HepG2 (cell line): ENCODE data around the gene CPS1. TPM values are rescaled to one million over a fixed set of nuclear protein-coding genes. Genes with fewer than 3 reads are reported as not detected.

Experiments used
- ARID5B ChIP-seq: IDR thresholded peaks from 2 replicates; pipeline ENCODE4 v1.4.0; 2020; ENCODE audit warnings: mild to moderate bottlenecking, missing genetic modification reagents
- EP300 ChIP-seq, 3 experiments: sonication (generic) in 1 of 3; formaldehyde crosslinking in 1 of 3; IDR thresholded peaks; 2 replicates each; pipeline versions ENCODE4 v1.5.1 to v1.6.1; 2011 to 2020; ENCODE audit warnings: low read depth in 2 of 3, low read length in 2 of 3, borderline replicate concordance in 1 of 3, improper control_type of control experiment in 1 of 3, mild to moderate bottlenecking in 1 of 3, missing genetic modification reagents in 1 of 3, moderate library complexity in 1 of 3
- FOXA3 ChIP-seq: IDR thresholded peaks from 2 replicates; pipeline ENCODE4 v1.6.1; 2016; ENCODE audit warnings: missing genetic modification reagents, missing compliant biosample characterization
- FOXK2 ChIP-seq: fragments of 450-650 bp; IDR thresholded peaks from 2 replicates; pipeline ENCODE4 v1.6.1; 2016
- FOXP4 ChIP-seq: sonication (generic); formaldehyde crosslinking; IDR thresholded peaks from 2 replicates; pipeline ENCODE4 v1.4.0; 2020; ENCODE audit warnings: missing genetic modification reagents
- NR2F6 ChIP-seq, 2 experiments: IDR thresholded peaks; 2 replicates each; pipeline ENCODE4 v1.6.1; 2016; ENCODE audit warnings: antibody characterized with exemption in 1 of 2, mild to moderate bottlenecking in 1 of 2
- PHF5A ChIP-seq: IDR thresholded peaks from one replicate; pipeline ENCODE4 v1.6.1; 2018; ENCODE audit warnings: low read depth, missing genetic modification reagents; ENCODE audit not compliant: unreplicated experiment
- PHF8 ChIP-seq: sonication (generic); formaldehyde crosslinking; IDR thresholded peaks from 2 replicates; pipeline ENCODE4 v1.5.0; 2020; ENCODE audit warnings: missing genetic modification reagents
- POGZ ChIP-seq: sonication (generic); formaldehyde crosslinking; IDR thresholded peaks from 2 replicates; pipeline ENCODE4 v1.4.0; 2020; ENCODE audit warnings: mild to moderate bottlenecking, missing genetic modification reagents
- RFX5 ChIP-seq: IDR thresholded peaks from 2 replicates; pipeline ENCODE4 v1.6.1; 2011; ENCODE audit warnings: low read depth, low read length, improper control_type of control experiment
- RFXAP ChIP-seq: sonication (generic); formaldehyde crosslinking; IDR thresholded peaks from 2 replicates; pipeline ENCODE4 v1.4.0; 2020; ENCODE audit warnings: missing genetic modification reagents, borderline replicate concordance
- RXRA ChIP-seq: sonication (generic); formaldehyde crosslinking; IDR thresholded peaks from 2 replicates; pipeline ENCODE4 v1.5.1; 2020; ENCODE audit warnings: missing genetic modification reagents
- SAP130 ChIP-seq: IDR thresholded peaks from 2 replicates; pipeline ENCODE4 v1.6.1; 2016; ENCODE audit warnings: low read depth
- SOX13 ChIP-seq, 3 experiments: fragments of 450-650 bp in 1 of 3; sonication (generic) in 1 of 3; formaldehyde crosslinking in 1 of 3; IDR thresholded peaks in 2 of 3; conservative IDR thresholded peaks in 1 of 3; 2 replicates each; pipeline versions ENCODE4 v1.5.0 to v1.6.1; 2016 to 2020; ENCODE audit warnings: antibody characterized with exemption in 1 of 3, mild to moderate bottlenecking in 1 of 3, missing compliant biosample characterization in 1 of 3, missing genetic modification reagents in 1 of 3, moderate library complexity in 1 of 3
- ZKSCAN5 ChIP-seq: sonication (generic); formaldehyde crosslinking; IDR thresholded peaks from 2 replicates; pipeline ENCODE4 v1.5.1; 2020; ENCODE audit warnings: mild to moderate bottlenecking, missing genetic modification reagents
- polyA plus RNA-seq, 8 experiments: library from polyadenylated mRNA; depleted of rRNA in 3 of 8; stranded (reverse) in 7 of 8; unstranded in 1 of 8; fragments of >200 nt; fragmentation: Illumina TruSeq in 4 of 8; extraction: Trizol in 4 of 8; gene quantifications; 2 replicates each; pipeline versions ENCODE4 v1.2.1 to v1.2.3, GENCODE V29; 2011 to 2016; ENCODE audit warnings: low read depth in 4 of 8, missing spikeins in 1 of 8, mixed read lengths in 1 of 8; ENCODE audit not compliant: insufficient read depth in 1 of 8
- total RNA-seq, 5 experiments: library from RNA; depleted of rRNA; stranded (reverse); fragments of >200 nt; fragmentation: Illumina TruSeq; extraction: Trizol; gene quantifications; 2 replicates each; pipeline ENCODE4 v1.2.3, GENCODE V29; 2016; ENCODE audit warnings: low read depth in 1 of 5

The CPS1 gene
- total and polyA plus RNA-seq, 2 of the 13 experiments (the other 11 are each of a cell fraction or from before 2014, with no cell fraction given): 24.4 to 51.7 TPM

- TF ChIP-seq ARID5B (CRISPR knock-in tag) (peak; percentile 78), FOXP4 (CRISPR knock-in tag) (peak; percentile 59), ZKSCAN5 (CRISPR knock-in tag) (0 out of 2 replicates have a peak, but pooled peaks have one; percentile 30), EP300 (IDR thresholded peaks at IDR 0.05; ENCODE audit: low read depth in 2 of 2, low read length in 2 of 2) (peak in 1 of 2 experiments; percentile 51; a peak in 2 of 4 replicates), EP300 (CRISPR knock-in tag; IDR thresholded peaks at IDR 0.05; ENCODE audit: borderline replicate concordance) (no peak), RFX5 (no peak), RFXAP (CRISPR knock-in tag) (no peak), POGZ (CRISPR knock-in tag) (no peak), RXRA (CRISPR knock-in tag) (no peak; the same call in 1 of the 2 replicates), PHF5A (CRISPR knock-in tag) (no peak), PHF8 (CRISPR knock-in tag) (no peak), FOXK2 (0 out of 2 replicates have a peak, but pooled peaks have one; percentile 35), SAP130 (CRISPR knock-in tag) (0 out of 2 replicates have a peak, but pooled peaks have one; percentile 11), SOX13 (IDR thresholded peaks at IDR 0.05) (no peak), SOX13 (CRISPR knock-in tag; conservative IDR thresholded peaks at IDR 0.05 in 1 of 2, IDR thresholded peaks at IDR 0.05 in 1 of 2) (peak in 1 of 2 experiments; percentile 22; a peak in 1 of 4 replicates), FOXA3 (CRISPR knock-in tag) (peak; percentile 81), NR2F6 (IDR thresholded peaks at IDR 0.05) (0 out of 2 replicates have a peak, but pooled peaks have one; percentile 38), NR2F6 (CRISPR knock-in tag; IDR thresholded peaks at IDR 0.05) (0 out of 2 replicates have a peak, but pooled peaks have one; percentile 56)
These were observed 130.0 kb downstream of the CPS1 start (continued) for GRCh38 chr2:210686401-210686800.
